GM19397 (cell line): ENCODE measurements around the gene ZNF25.
A peak's percentile ranks its signal among the peaks of the same experiment; 100 is the strongest.
"Not testable (repeated sequence)": the region's sequence is repeated elsewhere in the genome, so short reads cannot be mapped to it uniquely, and the experiment has no call there.

Experiments used
- ATAC-seq: cut with Tn5 transposase; IDR thresholded peaks from one replicate; pipeline ENCODE4 v1.9.1; 2021; ENCODE audit warnings: mild to moderate bottlenecking, moderate library complexity; ENCODE audit not compliant: unreplicated experiment

The ZNF25 gene

DNA sequence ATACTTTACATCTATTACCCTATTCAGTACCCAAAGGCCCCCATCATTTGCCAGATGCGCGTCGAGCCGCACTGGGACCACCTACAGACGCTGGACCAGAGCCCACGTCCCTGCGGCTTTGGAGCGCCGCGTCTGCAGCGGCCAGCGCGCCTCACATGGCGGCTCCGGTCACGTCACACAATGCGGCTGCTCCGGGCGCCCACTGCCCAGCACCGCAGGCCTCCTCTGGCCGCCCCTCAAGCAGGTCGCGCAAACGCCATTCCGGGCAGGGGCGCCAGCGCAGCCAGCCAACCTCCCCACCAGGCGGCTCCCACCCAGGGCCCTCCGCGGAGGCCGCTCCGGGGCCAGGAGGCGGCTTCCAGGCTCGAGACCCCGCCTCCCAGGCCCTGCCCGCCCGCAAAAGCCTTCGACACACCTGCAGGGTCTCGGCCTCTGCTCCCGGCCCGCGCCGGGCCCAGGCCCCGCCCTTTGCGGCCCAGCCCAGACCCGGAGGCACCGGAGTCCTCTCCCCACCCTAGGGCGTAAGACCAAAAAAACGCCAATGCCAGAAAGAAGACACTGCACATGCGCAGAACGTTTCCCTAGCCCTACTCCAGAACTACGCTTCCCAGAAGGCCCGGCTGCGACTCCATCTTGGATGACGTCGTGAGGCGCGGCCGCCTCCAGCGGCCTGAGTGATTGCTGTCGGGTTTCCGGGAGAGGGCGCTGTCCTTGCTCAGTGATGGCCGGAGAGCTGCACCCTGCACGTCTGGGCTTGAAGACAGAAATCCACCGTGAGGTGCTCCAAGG is at the start of gene ZNF25:
Gene ZNF25, minus strand, starts transcription at position 557 of the 789 bp plus-strand sequence. CDS start 4,925 bp downstream, outside the sequence.
- ATAC-seq, result peak; percentile 97

GRCh38 chr10:38025283-38025682 is 48.8 kb upstream of the ZNF25 start:
- ATAC-seq, result peak; percentile 72

GRCh38 chr10:38019124-38019523 is 42.7 kb upstream of the ZNF25 start:
- ATAC-seq, result not testable (repeated sequence)

DNA sequence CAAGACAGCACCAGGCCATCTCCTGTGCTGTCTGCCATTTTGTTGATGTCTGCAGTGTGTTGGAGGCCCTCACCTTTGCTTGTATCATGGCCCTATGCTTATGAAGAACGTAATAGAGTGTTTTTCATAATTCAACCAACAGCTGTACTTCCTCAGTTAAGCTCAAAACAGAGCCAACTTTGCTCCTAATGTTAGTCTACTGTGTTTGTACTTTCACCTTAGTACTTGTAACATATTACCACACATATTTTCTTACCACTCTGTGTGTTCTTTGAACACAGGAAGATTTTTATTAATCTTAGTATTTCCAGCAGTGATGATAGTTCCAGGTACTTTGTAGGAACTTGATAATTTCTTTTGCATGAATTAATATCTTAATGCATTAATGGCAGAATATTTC is 39.9 kb upstream of the ZNF25 start:
- ATAC-seq, result no peak

- ATAC-seq, result peak; percentile 86
These were observed 33.9 kb upstream of the ZNF25 start, which contains the start of gene ZNF33A for GRCh38 chr10:38010119-38010903. Gene ZNF33A, plus strand, starts transcription at chr10:38010675. Its CDS starts 1,667 bp downstream, at chr10:38012342.

DNA sequence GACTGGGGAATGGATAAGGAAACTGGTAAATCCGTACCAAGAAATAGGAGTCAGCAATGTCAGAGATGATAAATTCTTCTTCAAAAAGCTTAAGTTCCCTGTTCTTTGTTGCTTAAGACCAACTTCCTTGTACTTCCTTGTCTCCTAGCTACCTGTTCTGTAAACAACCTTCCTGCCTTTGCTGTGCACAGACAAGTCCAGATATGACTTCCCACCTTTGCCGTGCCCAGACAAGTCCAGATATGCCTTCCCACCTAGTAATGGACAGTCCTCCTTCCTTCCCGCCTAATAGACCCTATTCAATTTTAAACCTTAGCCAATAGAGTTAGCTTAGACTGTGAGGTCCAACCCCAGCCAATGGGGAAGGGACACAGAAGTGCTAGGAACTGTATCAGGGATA is 31.5 kb upstream of the ZNF25 start:
- no peak for ATAC-seq

- ATAC-seq, result no peak
These were observed 31.1 kb upstream of the ZNF25 start for GRCh38 chr10:38007551-38007950.

- no peak for ATAC-seq
These were observed 27.1 kb upstream of the ZNF25 start for GRCh38 chr10:38003588-38003987.

- ATAC-seq, result no peak
These were observed 26.6 kb upstream of the ZNF25 start for GRCh38 chr10:38003026-38003425.

GRCh38 chr10:38000474-38000873 is 24.0 kb upstream of the ZNF25 start:
- ATAC-seq, result not testable (repeated sequence)

DNA sequence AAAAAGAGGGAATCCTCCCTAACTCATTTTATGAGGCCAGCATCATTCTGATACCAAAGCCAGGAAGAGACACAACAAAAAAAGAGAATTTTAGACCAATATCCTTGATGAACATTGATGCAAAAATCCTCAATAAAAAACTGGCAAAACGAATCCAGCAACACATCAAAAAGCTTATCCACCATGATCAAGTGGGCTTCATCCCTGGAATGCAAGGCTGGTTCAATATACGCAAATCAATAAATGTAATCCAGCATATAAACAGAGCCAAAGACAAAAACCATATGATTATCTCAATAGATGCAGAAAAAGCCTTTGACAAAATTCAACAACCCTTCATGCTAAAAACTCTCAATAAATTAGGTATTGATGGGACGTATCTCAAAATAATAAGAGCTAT is 22.5 kb upstream of the ZNF25 start:
- ATAC-seq, result not testable (repeated sequence)

DNA sequence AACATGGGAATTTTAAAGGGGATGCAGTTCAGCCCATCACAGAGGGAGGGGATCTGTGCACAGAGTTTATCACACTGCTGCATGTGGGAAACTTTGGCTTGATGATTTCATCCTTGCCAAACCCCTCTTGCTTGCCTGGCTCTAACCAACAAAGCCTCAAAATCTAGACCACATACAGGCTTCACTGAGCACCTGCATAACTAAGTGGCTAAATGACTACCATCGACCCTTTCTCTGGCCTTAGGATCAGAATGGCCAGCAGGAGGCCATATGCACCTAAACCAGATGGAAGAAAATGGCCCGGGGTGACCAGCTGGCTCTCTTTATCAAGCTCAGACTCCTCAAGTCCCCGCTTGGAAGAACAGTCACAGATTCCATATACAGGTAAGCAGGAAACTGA is 15.6 kb upstream of the ZNF25 start:
- no peak for ATAC-seq

DNA sequence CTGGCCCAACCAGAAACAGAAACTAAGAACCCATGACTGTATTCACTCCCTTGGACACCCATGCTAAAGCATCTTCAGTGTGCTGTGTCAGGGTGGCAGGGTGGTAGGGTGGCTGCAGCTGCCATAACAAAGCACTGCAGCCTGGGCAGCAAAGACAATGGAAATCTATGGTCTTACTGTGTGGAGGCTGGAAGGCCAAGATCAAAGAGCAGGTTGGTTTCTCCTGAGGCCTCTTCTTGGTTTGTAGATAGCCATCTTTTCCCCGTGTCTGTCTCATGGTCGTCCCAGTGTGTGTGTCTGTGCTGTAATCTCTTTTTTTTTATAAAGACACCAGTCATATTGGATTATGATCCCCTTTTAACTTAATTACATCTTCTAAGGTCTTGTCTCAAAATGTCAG is 15.2 kb upstream of the ZNF25 start:
- no peak for ATAC-seq

DNA sequence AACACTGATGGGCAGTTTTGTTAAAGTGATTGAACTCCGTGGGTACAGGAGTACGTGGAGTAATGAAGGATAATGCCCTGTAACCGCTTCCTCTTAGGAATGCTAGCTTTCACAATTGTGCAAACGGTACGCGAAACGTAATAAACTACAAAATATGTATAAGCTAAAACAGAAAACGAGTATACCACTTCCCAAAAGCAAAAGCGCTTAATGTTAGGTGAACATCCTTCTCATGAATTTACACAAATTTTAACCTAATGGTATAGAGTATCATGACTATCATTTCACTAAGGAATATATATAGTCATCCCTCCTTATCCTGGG is 395 bp upstream of the ZNF25 start:
- no peak for ATAC-seq

- ATAC-seq, result no peak
These were observed 951 bp downstream of the ZNF25 start for GRCh38 chr10:37975401-37975991.

DNA sequence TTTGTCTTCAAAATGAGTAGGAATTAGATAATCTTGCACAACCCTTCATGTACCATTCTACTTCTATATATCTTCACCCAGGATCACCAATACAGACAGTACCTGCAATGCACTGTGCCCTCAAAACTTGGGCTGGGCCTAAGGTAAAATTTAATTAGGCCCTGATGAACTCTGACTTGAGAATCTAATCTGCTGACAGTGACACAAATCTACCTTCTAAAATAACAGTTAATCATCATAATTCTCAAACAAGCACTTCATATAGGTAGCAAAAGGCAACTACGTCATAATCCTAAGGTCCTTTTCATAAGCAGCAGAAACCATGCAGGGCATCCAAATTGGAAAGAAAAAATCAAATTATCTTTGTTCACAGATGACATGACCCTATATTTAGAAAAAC is 4.1 kb downstream of the ZNF25 start:
- no peak for ATAC-seq

DNA sequence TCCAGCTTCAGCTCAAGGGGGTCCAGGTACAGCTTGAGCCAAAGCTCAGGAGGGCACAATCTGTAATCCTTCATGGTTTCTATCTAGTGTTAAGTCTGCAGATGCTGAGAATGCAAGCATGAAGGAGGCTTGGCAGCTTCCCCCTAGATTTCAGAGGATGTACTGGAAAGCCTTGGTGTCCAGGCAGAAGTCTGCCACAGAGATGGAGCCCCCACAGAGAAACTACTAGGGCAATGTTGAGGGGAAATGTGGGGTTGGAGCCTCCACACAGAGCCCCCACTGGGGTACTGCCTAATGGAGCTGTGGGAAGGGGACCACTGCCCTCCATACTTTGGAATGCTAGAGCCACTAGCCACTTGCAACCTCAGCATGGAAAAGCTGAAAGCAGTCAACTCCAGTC is 11.4 kb downstream of the ZNF25 start:
- ATAC-seq, result no peak

- no peak for ATAC-seq
These were observed 15.8 kb downstream of the ZNF25 start for GRCh38 chr10:37960591-37961137.

- no peak for ATAC-seq
These were observed 18.6 kb downstream of the ZNF25 start for GRCh38 chr10:37957841-37958240.

DNA sequence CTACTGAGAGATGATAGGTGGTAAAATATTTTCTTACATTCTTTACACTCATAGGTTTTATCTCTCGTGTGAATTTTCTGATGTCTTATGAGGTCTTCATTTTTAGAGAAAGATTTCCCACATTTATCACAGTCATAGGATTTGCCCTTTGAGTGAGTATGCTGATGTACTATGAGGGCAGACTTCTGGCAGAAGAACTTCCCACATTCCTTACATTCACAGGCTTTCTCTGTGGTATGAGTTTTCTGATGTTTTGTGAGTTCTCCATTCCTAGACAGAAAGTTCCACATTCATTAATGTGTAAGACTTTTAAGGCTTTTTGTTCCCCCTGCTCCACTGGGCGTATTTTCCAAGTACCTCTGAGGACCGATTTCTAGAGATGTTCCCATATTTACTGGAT is 23.5 kb downstream of the ZNF25 start:
- ATAC-seq, result no peak

GRCh38 chr10:37952043-37952755 is 24.2 kb downstream of the ZNF25 start:
- ATAC-seq, result no peak
